Measurements from ENCODE around the gene DLGAP1.

DNA sequence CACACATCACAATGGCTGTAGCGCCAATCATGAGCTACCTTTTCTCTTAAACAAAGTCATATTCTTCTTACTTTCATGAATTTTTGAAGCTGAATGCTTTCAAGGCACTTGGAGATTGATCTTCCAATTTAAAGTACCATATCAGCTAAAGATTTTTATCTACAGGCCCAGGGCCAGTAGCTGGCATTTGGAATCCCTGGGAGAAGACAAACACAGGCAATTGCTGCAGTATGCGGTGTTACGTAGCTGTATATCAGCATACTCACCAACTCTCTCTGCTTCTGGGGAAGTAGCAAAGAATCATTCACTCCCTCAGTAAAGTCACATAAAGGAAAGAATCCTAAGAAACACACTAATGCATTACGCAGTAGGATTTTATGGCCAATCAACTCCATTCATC, 202.3 kb downstream of the DLGAP1 start:
- TF ChIP-seq POLR2AphosphoS5 (IDR thresholded peaks at IDR 0.05; ENCODE audit: low read depth) (no peak), ZNF331 (CRISPR knock-in tag; IDR thresholded peaks at IDR 0.05; ENCODE audit: low read depth) (no peak), EZH2 (IDR thresholded peaks at IDR 0.05; ENCODE audit: low read depth, unreplicated experiment) (no peak), EZH2phosphoT487 (IDR thresholded peaks at IDR 0.05; ENCODE audit: unreplicated experiment) (no peak)
- TF ChIP-seq, protein P1, sequence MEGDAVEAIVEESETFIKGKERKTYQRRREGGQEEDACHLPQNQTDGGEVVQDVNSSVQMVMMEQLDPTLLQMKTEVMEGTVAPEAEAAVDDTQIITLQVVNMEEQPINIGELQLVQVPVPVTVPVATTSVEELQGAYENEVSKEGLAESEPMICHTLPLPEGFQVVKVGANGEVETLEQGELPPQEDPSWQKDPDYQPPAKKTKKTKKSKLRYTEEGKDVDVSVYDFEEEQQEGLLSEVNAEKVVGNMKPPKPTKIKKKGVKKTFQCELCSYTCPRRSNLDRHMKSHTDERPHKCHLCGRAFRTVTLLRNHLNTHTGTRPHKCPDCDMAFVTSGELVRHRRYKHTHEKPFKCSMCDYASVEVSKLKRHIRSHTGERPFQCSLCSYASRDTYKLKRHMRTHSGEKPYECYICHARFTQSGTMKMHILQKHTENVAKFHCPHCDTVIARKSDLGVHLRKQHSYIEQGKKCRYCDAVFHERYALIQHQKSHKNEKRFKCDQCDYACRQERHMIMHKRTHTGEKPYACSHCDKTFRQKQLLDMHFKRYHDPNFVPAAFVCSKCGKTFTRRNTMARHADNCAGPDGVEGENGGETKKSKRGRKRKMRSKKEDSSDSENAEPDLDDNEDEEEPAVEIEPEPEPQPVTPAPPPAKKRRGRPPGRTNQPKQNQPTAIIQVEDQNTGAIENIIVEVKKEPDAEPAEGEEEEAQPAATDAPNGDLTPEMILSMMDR (conservative IDR thresholded peaks at IDR 0.05; ENCODE audit: low read depth in 2 of 2), result no peak

Measured in GM23338 (cell line).